ENCODE data around the gene RAB43.
"Not testable (repeated sequence)": the region's sequence is repeated elsewhere in the genome, so short reads cannot be mapped to it uniquely, and the experiment has no call there.

- TF ChIP-seq CTCF (IDR thresholded peaks at IDR 0.05; ENCODE audit: poor library complexity, severe bottlenecking); EZH2 (IDR thresholded peaks at IDR 0.05; ENCODE audit: borderline replicate concordance, insufficient read depth, low read length, poor library complexity, severe bottlenecking); REST (IDR thresholded peaks at IDR 0.05; ENCODE audit: borderline replicate concordance); EP300 (conservative IDR thresholded peaks at IDR 0.05; ENCODE audit: poor library complexity, severe bottlenecking); TAF1 (IDR thresholded peaks at IDR 0.05; ENCODE audit: low read depth); POLR2AphosphoS5 (IDR thresholded peaks at IDR 0.05); SMC3 (conservative IDR thresholded peaks at IDR 0.05; ENCODE audit: poor library complexity); RAD21 (conservative IDR thresholded peaks at IDR 0.05); MXI1 (conservative IDR thresholded peaks at IDR 0.05; ENCODE audit: poor library complexity, severe bottlenecking): not testable (repeated sequence)
These were observed 44.0 kb upstream of the RAB43 start for GRCh38 chr3:129165594-129165993.
